ENCODE data around the gene LY6G6D.

The LY6G6D gene

GRCh38 chr6:31762356-31762755 lies 47.2 kb downstream of the LY6G6D start, which contains the start of gene SAPCD1:
SAPCD1 (plus strand) TSS chr6:31762656; CDS start chr6:31763055, 399 bp downstream.
- DNase-seq (ENCODE audit: low read depth in 1 of 2, low spot score in 1 of 2): no peak

GRCh38 chr6:31762878-31763618 lies 47.9 kb downstream of the LY6G6D start:
- no peak for DNase-seq (ENCODE audit: low read depth in 1 of 2, low spot score in 1 of 2)

DNA sequence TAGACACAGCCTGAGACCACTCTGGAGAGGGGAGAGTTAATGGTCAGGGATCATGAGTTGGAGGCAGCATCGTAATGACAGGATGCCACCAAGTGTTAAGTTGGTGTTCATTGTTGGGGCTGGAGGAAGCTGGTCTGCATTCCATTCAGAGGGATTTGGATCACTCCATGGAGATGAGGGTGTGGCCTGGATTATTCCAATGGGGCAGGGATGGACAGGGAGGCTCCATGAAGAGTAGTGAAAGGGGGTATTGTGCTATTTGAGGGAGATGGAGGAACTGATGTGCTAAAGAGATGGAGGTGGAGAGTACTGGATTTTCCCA lies 48.4 kb downstream of the LY6G6D start:
- DNase-seq (ENCODE audit: low read depth in 1 of 2, low spot score in 1 of 2): no peak

- DNase-seq (ENCODE audit: low read depth in 1 of 2, low spot score in 1 of 2): no peak
Observed at GRCh38 chr6:31764198-31764597, 49.0 kb downstream of the LY6G6D start.

DNA sequence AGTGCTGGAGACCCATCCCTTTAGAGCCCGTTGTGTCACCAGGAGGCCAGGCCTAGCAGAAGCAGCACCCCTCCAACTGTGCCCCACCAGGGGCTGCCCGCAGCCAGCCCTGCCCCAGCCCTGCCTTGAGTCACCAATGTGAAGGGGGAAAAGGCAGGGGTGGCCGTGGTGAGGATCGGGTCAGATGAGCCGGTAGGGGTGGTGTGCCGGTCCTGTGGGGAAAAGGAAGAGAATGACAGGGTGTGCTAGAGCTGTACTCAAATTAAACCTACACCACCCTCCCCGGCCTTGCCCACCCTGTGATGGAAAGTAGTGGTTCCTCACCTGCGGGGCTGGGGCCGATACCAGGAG lies 50.4 kb downstream of the LY6G6D start:
- DNase-seq (ENCODE audit: low read depth in 1 of 2, low spot score in 1 of 2): no peak

DNA sequence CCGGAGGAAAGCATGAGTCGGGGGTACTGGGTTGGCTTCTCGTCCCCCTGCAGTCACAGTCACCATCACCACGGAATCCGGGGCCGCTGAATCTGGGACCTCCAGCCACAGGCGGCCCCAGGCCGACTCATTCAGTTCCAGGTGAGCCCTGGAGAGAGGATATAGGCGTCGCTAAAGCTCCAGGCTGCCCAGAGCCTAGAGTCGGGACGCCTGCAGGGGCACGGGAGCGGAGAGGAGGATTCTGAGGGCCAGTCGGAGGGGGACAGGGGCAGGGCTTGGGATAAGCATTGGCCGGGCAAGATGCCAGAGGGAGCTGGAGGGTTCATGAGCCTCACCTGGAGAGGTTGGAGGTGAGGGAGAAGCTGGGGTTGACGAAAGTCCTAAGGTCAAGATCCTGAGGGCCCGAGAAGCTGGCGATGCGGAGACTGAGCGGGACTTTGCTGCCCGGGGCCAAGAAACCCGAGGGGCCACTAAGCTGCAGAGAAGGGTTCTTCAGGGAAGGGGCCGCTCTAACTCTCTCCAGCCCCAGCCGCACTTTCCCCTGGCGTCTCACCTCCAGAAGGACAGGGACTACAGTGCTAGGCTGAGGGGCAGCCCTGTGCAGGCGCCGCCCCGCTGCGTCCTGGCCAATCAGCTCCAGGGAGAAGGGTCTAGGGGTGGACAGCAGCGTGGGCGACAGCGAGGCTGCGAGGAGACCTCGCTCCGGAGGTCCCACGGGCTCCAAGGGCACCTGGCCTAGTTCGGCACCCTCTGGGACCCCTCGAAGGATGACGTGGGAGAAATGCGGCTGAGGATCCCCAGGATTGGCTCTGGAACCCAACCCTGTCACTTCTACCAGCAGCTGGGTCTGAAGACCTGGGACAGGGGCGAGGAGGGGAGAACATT lies 51.0 kb downstream of the LY6G6D start:
- no peak for DNase-seq (ENCODE audit: low read depth in 1 of 2, low spot score in 1 of 2)

DNA sequence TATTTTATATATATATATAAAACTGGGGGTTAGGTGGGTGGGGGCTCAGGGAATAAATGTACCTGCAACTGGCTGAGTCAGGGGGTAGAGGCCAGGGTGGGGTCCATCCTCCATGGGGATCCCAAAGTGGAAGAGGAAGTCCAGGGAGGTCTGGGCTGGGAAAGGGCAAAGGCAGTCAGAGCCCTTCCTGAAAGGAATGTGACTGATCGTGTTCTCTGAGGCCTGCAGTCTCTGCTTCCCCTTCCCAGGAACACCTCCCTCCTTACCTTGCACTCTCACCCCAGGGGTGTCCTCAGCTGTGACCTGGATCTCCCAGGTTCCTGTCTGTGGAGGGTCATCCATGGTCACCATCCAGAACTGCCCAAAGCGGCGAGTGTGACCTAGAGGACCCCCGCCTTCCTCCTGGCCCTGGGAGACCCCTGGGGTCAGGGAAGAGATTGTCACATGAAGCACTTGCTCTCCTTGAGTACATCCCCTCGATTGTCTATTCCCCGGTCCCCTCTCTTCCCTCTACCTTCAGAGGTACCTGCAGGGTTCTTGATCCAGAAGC lies 52.0 kb downstream of the LY6G6D start:
- no peak for DNase-seq (ENCODE audit: low read depth in 1 of 2, low spot score in 1 of 2)

Measured in activated CD4-positive, alpha-beta T cell treated with anti-CD3 and anti-CD28 coated beads, Interleukin-2, amount 50 U/mL, for 24 hours (primary cell).